Liver (tissue), 9 donors: ENCODE results near the gene ATP11A. TPM values are rescaled to one million over a fixed set of nuclear protein-coding genes. Genes with fewer than 3 reads are reported as not detected.

ENCODE experiments used
- DNase-seq: peaks from one replicate; pipeline ENCODE4 v3.0.0-alpha.2; 2017; ENCODE audit warnings: low spot score
- H3K27ac ChIP-seq, 2 donors: one replicate each; pipeline ENCODE4 v1.7.0; 2013; ENCODE audit warnings: inconsistent platforms in 2 of 2, low read length in 2 of 2, control low read depth in 1 of 2, low read depth in 1 of 2, mild to moderate bottlenecking in 1 of 2
- H3K27me3 ChIP-seq, 4 donors: one replicate each; pipeline versions ENCODE4 v1.6.1 to v1.7.0; 2013; ENCODE audit warnings: low read length in 3 of 4, inconsistent platforms in 1 of 4, mild to moderate bottlenecking in 1 of 4, moderate library complexity in 1 of 4; ENCODE audit not compliant: control insufficient read depth in 4 of 4, insufficient read depth in 4 of 4
- H3K36me3 ChIP-seq, 4 donors: one replicate each; pipeline versions ENCODE4 v1.6.1 to v1.7.0; 2013; ENCODE audit warnings: low read length in 3 of 4, mild to moderate bottlenecking in 3 of 4, low read depth in 1 of 4, moderate library complexity in 1 of 4; ENCODE audit not compliant: control insufficient read depth in 4 of 4, insufficient read depth in 3 of 4
- H3K4me1 ChIP-seq, 4 donors: one replicate each; pipeline versions ENCODE4 v1.6.1 to v1.7.0; 2013; ENCODE audit warnings: low read length in 3 of 4, mild to moderate bottlenecking in 3 of 4, moderate library complexity in 1 of 4; ENCODE audit not compliant: control insufficient read depth in 4 of 4, insufficient read depth in 4 of 4
- H3K4me3 ChIP-seq, 3 donors: one replicate each; pipeline versions ENCODE4 v1.6.1 to v1.7.0; 2013; ENCODE audit warnings: low read length in 3 of 3, control low read depth in 1 of 3, low read depth in 1 of 3, mild to moderate bottlenecking in 1 of 3
- H3K9ac ChIP-seq, 2 donors: one replicate each; pipeline ENCODE4 v1.7.0; 2013; ENCODE audit warnings: low read length in 2 of 2, mild to moderate bottlenecking in 2 of 2, moderate library complexity in 2 of 2, control low read depth in 1 of 2, low read depth in 1 of 2
- H3K9me3 ChIP-seq, 4 donors: one replicate each; pipeline versions ENCODE4 v1.6.1 to v1.7.0; 2013; ENCODE audit warnings: low read length in 3 of 4; ENCODE audit not compliant: control insufficient read depth in 4 of 4
- EGR1 ChIP-seq, 2 donors: IDR thresholded peaks; 2 replicates each; pipeline ENCODE4 v1.6.1; 2016 to 2018; ENCODE audit warnings: antibody characterized with exemption in 2 of 2, low read depth in 2 of 2
- FOXA1 ChIP-seq: IDR thresholded peaks from 2 replicates; pipeline ENCODE4 v1.6.1; 2016; ENCODE audit warnings: antibody characterized with exemption
- GABPA ChIP-seq, 2 donors: IDR thresholded peaks in 1 of 2; conservative IDR thresholded peaks in 1 of 2; 2 replicates each; pipeline ENCODE4 v1.6.1; 2016; ENCODE audit warnings: antibody characterized with exemption in 2 of 2, mild to moderate bottlenecking in 1 of 2, moderate library complexity in 1 of 2
- HNF4A ChIP-seq, 2 donors: conservative IDR thresholded peaks; 2 replicates each; pipeline ENCODE4 v1.6.1; 2016; ENCODE audit warnings: antibody characterized with exemption in 2 of 2, mild to moderate bottlenecking in 2 of 2
- HNF4G ChIP-seq: IDR thresholded peaks from 2 replicates; pipeline ENCODE4 v1.6.1; 2016; ENCODE audit warnings: antibody characterized with exemption
- JUND ChIP-seq, 2 donors: IDR thresholded peaks; 2 replicates each; pipeline ENCODE4 v1.6.1; 2016; ENCODE audit warnings: antibody characterized with exemption in 2 of 2
- MAX ChIP-seq: IDR thresholded peaks from 2 replicates; pipeline ENCODE4 v1.6.1; 2016; ENCODE audit warnings: antibody characterized with exemption
- NR2F2 ChIP-seq: IDR thresholded peaks from 2 replicates; pipeline ENCODE4 v1.6.1; 2016; ENCODE audit warnings: antibody characterized with exemption
- RAD21 ChIP-seq, 2 donors: IDR thresholded peaks; 2 replicates each; pipeline ENCODE4 v1.6.1; 2016; ENCODE audit warnings: antibody characterized with exemption in 2 of 2, mild to moderate bottlenecking in 2 of 2
- SP1 ChIP-seq: IDR thresholded peaks from 2 replicates; pipeline ENCODE4 v1.6.1; 2018; ENCODE audit warnings: antibody characterized with exemption, mild to moderate bottlenecking
- TAF1 ChIP-seq: conservative IDR thresholded peaks from 2 replicates; pipeline ENCODE4 v1.6.1; 2016; ENCODE audit warnings: antibody characterized with exemption, mild to moderate bottlenecking
- WGBS: extraction: QIAGEN DNeasy Blood & Tissue Kit; methylation state at CpG from one replicate; pipeline ENCODE4 v1.1.7; 2013; 5-methylcytosine and 5-hydroxymethylcytosine counted together
- polyA plus RNA-seq, 2 donors: library from polyadenylated mRNA; stranded (reverse) in 1 of 2; unstranded in 1 of 2; fragments of 200-250 nt in 1 of 2; fragments of >200 nt in 1 of 2; fragmentation: Nextera tagmentation in 1 of 2; extraction: Ambion mirVana in 1 of 2; gene quantifications; one replicate each; pipeline versions ENCODE4 v1.2.1 to v1.2.3, GENCODE V29; 2013 to 2015
- total RNA-seq, 2 donors: library from RNA; depleted of rRNA; stranded (reverse); fragments of >200 nt; gene quantifications; one replicate each; pipeline ENCODE4 v1.2.3, GENCODE V29; 2014
- TF ChIP-seq, protein P1 (sequence below): IDR thresholded peaks from 2 replicates; pipeline ENCODE4 v1.6.1; 2016; ENCODE audit warnings: antibody characterized with exemption, mild to moderate bottlenecking
- TF ChIP-seq, protein P2 (sequence below): fragments of 150-350 bp; IDR thresholded peaks from 2 replicates; pipeline ENCODE4 v1.5.1; 2017; ENCODE audit warnings: improper control_type of control experiment, low read depth, low read length; ENCODE audit not compliant: missing input control
- TF ChIP-seq, protein P3 (sequence below): IDR thresholded peaks from 2 replicates; pipeline ENCODE4 v1.6.1; 2016; ENCODE audit warnings: antibody characterized with exemption
- TF ChIP-seq, protein P4 (sequence below): IDR thresholded peaks from 2 replicates; pipeline ENCODE4 v1.6.1; 2016; ENCODE audit warnings: antibody characterized with exemption
- donor health status: healthy.
- donor health status: healthy.
- donor health status: healthy.
- donor health status: healthy.
- donor health status: healthy.

The ATP11A gene
- total and polyA plus RNA-seq, 4 donors: 8.7 to 27.9 (median 13.8) TPM

DNA sequence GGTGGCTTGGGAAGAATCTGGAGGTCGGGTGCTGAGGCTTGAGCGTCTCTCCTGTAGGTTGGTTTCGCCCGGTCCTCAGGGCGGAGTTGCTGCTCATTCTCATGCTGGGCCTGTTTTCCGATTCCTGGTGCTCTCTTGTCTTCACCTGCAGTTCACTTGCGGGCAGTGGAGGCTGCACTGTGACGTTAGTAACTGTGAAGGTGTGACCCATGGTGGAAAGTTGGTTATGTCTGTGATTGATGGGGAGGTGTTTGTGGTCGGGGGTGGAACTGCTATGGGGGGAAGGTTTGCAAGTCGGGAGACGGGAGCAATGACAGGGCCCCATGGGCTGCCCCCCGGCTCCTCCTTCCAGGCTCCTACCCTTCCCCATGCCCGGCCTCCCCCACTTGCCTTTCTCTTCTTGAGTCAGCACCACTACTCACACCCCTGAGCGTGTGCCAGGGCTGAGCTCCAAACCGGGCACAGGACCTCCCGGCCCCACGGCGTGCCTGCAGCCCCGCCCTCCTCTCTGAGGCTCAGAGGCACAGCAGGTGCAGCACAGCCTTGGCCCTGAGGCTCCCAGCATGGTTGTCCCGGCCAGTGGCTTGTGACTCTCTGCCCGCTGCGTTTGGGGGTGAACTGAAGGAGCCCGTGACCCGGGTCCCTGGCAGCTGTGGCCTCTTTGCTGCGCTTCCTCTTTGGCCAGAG, 79.1 kb downstream of the ATP11A start:
- WGBS: 83% methylated on average over 25 of the region's 25 CpGs
- H3K27ac ChIP-seq: no peak overlapping the region

GRCh38 chr13:112769615-112770014, 79.8 kb downstream of the ATP11A start:
- no peaks in the 10 kb centered on the region for H3K36me3 ChIP-seq
- H3K9ac ChIP-seq: no peak overlapping the region
- no peak overlapping the region for H3K27ac ChIP-seq
- H3K9me3 ChIP-seq: no peaks in the 10 kb centered on the region
- no peaks in the 10 kb centered on the region for H3K27me3 ChIP-seq
- H3K4me1 ChIP-seq: peaks cover 0 to 2% (median 0%) of the 10 kb centered on the region in 4 donors
- TF ChIP-seq, protein P1, sequence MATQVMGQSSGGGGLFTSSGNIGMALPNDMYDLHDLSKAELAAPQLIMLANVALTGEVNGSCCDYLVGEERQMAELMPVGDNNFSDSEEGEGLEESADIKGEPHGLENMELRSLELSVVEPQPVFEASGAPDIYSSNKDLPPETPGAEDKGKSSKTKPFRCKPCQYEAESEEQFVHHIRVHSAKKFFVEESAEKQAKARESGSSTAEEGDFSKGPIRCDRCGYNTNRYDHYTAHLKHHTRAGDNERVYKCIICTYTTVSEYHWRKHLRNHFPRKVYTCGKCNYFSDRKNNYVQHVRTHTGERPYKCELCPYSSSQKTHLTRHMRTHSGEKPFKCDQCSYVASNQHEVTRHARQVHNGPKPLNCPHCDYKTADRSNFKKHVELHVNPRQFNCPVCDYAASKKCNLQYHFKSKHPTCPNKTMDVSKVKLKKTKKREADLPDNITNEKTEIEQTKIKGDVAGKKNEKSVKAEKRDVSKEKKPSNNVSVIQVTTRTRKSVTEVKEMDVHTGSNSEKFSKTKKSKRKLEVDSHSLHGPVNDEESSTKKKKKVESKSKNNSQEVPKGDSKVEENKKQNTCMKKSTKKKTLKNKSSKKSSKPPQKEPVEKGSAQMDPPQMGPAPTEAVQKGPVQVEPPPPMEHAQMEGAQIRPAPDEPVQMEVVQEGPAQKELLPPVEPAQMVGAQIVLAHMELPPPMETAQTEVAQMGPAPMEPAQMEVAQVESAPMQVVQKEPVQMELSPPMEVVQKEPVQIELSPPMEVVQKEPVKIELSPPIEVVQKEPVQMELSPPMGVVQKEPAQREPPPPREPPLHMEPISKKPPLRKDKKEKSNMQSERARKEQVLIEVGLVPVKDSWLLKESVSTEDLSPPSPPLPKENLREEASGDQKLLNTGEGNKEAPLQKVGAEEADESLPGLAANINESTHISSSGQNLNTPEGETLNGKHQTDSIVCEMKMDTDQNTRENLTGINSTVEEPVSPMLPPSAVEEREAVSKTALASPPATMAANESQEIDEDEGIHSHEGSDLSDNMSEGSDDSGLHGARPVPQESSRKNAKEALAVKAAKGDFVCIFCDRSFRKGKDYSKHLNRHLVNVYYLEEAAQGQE: no peak
- TF ChIP-seq JUND (IDR thresholded peaks at IDR 0.05): no peak
- TF ChIP-seq, protein P2, sequence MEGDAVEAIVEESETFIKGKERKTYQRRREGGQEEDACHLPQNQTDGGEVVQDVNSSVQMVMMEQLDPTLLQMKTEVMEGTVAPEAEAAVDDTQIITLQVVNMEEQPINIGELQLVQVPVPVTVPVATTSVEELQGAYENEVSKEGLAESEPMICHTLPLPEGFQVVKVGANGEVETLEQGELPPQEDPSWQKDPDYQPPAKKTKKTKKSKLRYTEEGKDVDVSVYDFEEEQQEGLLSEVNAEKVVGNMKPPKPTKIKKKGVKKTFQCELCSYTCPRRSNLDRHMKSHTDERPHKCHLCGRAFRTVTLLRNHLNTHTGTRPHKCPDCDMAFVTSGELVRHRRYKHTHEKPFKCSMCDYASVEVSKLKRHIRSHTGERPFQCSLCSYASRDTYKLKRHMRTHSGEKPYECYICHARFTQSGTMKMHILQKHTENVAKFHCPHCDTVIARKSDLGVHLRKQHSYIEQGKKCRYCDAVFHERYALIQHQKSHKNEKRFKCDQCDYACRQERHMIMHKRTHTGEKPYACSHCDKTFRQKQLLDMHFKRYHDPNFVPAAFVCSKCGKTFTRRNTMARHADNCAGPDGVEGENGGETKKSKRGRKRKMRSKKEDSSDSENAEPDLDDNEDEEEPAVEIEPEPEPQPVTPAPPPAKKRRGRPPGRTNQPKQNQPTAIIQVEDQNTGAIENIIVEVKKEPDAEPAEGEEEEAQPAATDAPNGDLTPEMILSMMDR: no peak
- no peak for TF ChIP-seq TAF1
- TF ChIP-seq NR2F2: no peak
- no peak for TF ChIP-seq HNF4A (conservative IDR thresholded peaks at IDR 0.05)
- TF ChIP-seq GABPA (IDR thresholded peaks at IDR 0.05 in 1 of 2, conservative IDR thresholded peaks at IDR 0.05 in 1 of 2): no peak
- TF ChIP-seq SP1: no peak
- TF ChIP-seq, protein P3, sequence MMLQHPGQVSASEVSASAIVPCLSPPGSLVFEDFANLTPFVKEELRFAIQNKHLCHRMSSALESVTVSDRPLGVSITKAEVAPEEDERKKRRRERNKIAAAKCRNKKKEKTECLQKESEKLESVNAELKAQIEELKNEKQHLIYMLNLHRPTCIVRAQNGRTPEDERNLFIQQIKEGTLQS: no peak
- TF ChIP-seq, protein P4, sequence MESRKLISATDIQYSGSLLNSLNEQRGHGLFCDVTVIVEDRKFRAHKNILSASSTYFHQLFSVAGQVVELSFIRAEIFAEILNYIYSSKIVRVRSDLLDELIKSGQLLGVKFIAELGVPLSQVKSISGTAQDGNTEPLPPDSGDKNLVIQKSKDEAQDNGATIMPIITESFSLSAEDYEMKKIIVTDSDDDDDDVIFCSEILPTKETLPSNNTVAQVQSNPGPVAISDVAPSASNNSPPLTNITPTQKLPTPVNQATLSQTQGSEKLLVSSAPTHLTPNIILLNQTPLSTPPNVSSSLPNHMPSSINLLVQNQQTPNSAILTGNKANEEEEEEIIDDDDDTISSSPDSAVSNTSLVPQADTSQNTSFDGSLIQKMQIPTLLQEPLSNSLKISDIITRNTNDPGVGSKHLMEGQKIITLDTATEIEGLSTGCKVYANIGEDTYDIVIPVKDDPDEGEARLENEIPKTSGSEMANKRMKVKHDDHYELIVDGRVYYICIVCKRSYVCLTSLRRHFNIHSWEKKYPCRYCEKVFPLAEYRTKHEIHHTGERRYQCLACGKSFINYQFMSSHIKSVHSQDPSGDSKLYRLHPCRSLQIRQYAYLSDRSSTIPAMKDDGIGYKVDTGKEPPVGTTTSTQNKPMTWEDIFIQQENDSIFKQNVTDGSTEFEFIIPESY: no peak
- no peak for TF ChIP-seq MAX
- TF ChIP-seq RAD21 (IDR thresholded peaks at IDR 0.05): no peak
- no peak for TF ChIP-seq HNF4G
- no peak for TF ChIP-seq FOXA1
- 94% methylated on average over 18 of the region's 18 CpGs for WGBS
- H3K4me3 ChIP-seq: no peak overlapping the region
- no peak for DNase-seq

More for the DNA sequence above, 79.1 kb downstream of the ATP11A start:
- Histone ChIP-seq H3K9ac (no peak overlapping the region), H3K27me3 (no peaks in the 10 kb centered on the region), H3K4me3 (no peak overlapping the region), H3K36me3 (no peaks in the 10 kb centered on the region), H3K4me1 (peaks cover 0 to 2% (median 0%) of the 10 kb centered on the region in 4 donors), H3K9me3 (no peaks in the 10 kb centered on the region)
- TF ChIP-seq MAX: no peak
- TF ChIP-seq, protein P3: no peak
- no peak for TF ChIP-seq JUND (IDR thresholded peaks at IDR 0.05)
- no peak for TF ChIP-seq SP1
- TF ChIP-seq EGR1 (IDR thresholded peaks at IDR 0.05; ENCODE audit: low read depth in 2 of 2): no peak
- DNase-seq: no peak
